Measurements from ENCODE around the gene TUBA3D.
"Not testable (repeated sequence)": the region's sequence is repeated elsewhere in the genome, so short reads cannot be mapped to it uniquely, and the experiment has no call there.

- TF ChIP-seq POLR2AphosphoS5, EP300 (IDR thresholded peaks at IDR 0.05): not testable (repeated sequence)
- TF ChIP-seq, protein P1, sequence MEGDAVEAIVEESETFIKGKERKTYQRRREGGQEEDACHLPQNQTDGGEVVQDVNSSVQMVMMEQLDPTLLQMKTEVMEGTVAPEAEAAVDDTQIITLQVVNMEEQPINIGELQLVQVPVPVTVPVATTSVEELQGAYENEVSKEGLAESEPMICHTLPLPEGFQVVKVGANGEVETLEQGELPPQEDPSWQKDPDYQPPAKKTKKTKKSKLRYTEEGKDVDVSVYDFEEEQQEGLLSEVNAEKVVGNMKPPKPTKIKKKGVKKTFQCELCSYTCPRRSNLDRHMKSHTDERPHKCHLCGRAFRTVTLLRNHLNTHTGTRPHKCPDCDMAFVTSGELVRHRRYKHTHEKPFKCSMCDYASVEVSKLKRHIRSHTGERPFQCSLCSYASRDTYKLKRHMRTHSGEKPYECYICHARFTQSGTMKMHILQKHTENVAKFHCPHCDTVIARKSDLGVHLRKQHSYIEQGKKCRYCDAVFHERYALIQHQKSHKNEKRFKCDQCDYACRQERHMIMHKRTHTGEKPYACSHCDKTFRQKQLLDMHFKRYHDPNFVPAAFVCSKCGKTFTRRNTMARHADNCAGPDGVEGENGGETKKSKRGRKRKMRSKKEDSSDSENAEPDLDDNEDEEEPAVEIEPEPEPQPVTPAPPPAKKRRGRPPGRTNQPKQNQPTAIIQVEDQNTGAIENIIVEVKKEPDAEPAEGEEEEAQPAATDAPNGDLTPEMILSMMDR (IDR thresholded peaks at IDR 0.05): not testable (repeated sequence)
Observed at GRCh38 chr2:131470944-131471343, 5.0 kb upstream of the TUBA3D start.
